M059J (cell line): ENCODE results near the gene ULK1. TPM values are rescaled to one million over a fixed set of nuclear protein-coding genes. Genes with fewer than 3 reads are reported as not detected.
A peak's percentile ranks its signal among the peaks of the same experiment; 100 is the strongest.
"Not testable (repeated sequence)": the region's sequence is repeated elsewhere in the genome, so short reads cannot be mapped to it uniquely, and the experiment has no call there.

ENCODE experiments used
- DNase-seq: peaks from one replicate; pipeline ENCODE4 v3.0.0-alpha.2; 2012; ENCODE audit warnings: low read depth
- total RNA-seq: library from RNA; depleted of rRNA; stranded (reverse); fragments of >200 nt; shearing (Covaris generic); gene quantifications from 2 replicates; pipeline ENCODE4 v1.2.3, GENCODE V29; 2014

Gene ULK1
- total RNA-seq, 1 experiment from 2014 or later, result 7.5 TPM

DNA sequence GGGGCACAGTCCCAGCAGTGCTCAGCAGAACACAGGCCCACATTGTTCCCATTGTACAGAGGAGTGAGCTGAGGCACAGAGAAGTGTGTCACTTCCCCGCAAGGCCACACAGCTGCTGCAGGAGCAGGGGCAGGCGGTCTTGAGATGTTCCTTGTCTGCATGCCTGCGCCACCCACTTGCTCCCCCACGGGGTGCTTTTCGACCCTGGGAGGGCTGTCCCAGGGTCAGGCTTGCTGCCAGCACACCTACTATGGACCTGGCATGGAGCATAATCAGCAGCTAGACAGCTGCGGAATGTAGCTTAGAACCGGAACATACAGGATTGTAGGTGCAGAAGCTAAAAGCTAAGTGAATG is 47.5 kb downstream of the ULK1 start:
- DNase-seq, result no peak

DNA sequence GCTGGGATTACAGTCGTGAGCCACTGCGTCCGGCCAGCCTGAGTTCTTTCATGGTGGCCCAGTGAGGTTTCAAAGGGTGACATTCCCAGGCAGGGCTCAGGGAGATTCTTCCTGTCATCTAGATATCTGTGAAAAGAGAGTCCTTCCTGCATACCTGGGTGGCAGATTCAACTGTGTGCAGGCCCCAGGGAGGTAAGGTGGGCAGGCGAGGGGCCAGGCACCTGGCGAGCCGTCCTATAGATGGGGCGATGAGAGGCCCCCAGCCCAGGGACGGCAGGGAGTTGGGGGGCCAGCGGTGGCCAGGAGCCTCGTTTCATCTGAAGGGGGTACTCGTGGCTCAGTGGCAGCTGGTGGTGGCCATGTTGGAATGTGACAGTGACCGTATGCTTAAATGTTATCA is 48.2 kb downstream of the ULK1 start:
- no peak for DNase-seq

DNA sequence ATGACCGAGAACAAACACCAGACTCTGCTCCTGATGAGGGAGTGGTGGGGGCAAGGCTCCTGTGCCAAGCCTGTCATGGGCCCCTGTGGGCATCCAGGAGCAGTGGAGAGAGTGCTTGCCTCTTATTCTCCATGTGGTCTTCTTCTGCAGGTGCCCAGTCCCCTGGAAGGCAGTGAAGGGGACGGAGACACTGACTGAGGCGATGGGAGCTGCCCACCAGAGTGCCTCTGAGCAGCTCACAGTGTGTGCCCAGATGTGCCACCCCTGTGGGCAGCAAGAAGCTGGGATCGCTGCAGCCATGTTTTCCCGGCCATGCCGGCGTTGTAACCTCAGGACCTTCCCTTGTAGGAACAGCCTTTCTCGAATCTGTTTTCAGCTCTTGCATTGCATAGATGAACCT is 49.0 kb downstream of the ULK1 start:
- DNase-seq, result no peak

- DNase-seq, result no peak
Measured at GRCh38 chr12:131943876-131944275, 49.5 kb downstream of the ULK1 start.

GRCh38 chr12:131944601-131945251 is 50.3 kb downstream of the ULK1 start:
- no peak for DNase-seq

GRCh38 chr12:131946757-131947156 is 52.3 kb downstream of the ULK1 start:
- no peak for DNase-seq

- DNase-seq, result no peak
Measured at GRCh38 chr12:131947482-131948027, 53.1 kb downstream of the ULK1 start.

GRCh38 chr12:131948166-131948712 is 53.8 kb downstream of the ULK1 start:
- no peak for DNase-seq

DNA sequence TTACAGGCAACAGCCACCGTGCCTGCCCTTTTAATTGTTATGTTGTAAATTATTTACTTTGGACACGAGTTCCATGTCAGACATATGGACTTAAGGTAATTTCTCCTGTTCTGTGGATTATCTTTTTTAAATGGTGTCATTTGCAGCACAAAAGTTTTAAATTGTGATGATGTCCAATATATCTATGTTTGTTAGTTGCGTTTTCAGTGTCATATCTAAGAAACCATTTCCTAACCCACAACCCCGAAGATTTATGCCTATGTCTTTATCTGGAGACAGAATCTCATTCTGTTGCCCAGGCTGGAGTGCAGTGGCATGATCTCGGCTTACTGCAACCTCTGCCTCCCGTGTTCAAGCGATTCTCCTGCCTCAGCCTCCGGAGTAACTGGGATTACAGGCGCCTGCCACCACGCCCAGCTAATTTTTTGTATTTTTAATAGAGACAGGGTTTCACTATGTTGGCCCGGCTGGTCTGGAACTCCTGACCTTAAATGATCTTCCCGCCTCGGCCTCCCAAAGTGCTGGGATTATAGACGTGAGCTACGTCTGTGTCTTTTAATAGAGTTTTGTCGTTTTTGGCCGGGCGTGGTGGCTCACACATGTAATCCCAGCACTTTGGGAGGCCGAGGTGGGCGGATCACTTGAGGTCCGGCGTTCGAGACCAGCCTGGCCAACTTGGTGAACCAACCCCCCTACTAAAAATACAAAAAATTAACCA is 54.5 kb downstream of the ULK1 start:
- not testable (repeated sequence) for DNase-seq

- peak; percentile 88 for DNase-seq
Measured at GRCh38 chr12:131949431-131950181, 55.2 kb downstream of the ULK1 start, which contains the start of gene EP400. EP400 (plus strand) TSS chr12:131949942; CDS start chr12:131960620, 10,678 bp downstream.

DNA sequence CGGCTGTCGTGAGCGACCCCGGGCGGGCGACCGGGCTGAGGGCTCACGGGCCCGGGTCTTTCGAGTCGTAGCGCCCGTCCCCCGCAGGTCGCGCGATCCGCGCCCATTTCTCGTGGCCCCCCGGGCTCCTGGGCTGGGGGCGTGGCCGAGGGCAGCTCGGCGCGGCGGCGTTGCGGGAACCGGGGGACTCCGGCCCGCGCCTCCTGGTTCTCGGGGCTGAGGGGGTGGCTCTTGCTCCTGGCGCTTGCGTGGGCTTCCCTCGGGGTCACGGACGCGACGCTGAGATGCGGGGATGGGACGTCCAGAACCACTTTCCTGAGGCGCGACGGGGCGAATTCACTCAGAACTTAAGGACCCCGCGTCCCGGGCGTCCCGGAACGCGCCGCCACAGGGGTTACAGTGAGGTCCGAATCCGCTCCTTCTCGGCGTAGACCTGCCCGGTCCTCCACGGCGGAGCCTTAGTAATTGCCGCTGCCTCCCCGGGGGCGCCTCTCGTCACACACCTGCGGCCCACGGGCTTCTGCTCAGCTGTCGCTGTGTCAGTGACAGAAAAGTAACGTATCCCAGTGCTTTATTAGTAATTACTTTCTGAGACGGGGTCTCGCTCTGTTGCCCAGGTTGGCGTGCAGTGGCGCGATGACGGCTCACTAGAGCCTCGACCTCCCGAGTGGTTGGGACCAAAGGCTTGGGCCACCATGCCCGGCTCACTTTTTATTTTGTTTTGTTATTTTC is 55.9 kb downstream of the ULK1 start:
- DNase-seq, result peak; percentile 20

- DNase-seq, result not testable (repeated sequence)
Measured at GRCh38 chr12:131953810-131954209, 59.4 kb downstream of the ULK1 start.

GRCh38 chr12:131954460-131954859 is 60.0 kb downstream of the ULK1 start:
- not testable (repeated sequence) for DNase-seq

- DNase-seq, result no peak
Measured at GRCh38 chr12:131959116-131959515, 64.7 kb downstream of the ULK1 start.

DNA sequence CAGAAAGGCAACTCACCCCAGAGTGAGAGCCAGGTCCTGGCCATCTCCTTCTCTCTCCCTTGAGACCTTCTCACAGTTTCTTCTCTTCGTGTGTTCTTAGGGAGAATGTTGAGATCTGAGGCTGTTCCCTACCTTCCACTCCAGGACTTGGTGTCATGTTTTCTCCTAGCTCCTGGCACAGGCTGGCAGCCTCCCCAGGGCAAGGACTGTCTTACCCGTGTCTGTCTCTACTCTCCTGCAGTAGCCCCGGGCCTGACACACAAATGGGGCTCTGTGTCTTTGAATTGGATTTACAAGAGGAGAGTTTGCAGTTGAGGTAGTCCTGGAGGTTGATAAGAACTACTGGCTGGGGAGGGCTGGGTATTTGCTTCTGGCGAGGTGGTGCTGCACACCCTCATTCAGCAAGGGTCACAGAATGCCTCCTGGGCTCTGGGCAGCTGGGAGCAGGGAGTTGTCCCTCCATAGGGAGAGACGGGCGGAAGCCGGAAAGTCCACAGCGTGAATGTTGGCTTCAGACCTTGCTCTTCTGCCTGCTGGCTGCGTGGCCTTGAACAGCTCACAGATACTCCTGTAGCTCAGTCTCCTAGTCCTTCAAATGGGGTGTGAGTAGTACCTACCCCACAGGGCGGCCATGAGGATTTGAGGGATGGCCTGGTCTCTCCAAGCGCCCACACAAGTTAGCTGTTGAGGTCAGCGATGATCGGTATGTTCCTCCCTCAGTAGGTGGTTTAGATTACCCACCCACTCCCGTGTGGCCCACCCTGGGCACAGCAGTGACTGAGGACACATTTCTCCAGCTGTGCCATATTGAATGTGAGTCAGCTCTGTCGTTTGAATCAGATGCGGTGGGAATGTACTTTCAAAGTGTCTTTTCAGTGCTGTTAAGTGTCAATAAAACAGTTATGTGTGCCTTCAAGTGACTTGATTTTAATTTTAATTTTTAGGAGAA is 65.5 kb downstream of the ULK1 start:
- DNase-seq, result no peak

DNA sequence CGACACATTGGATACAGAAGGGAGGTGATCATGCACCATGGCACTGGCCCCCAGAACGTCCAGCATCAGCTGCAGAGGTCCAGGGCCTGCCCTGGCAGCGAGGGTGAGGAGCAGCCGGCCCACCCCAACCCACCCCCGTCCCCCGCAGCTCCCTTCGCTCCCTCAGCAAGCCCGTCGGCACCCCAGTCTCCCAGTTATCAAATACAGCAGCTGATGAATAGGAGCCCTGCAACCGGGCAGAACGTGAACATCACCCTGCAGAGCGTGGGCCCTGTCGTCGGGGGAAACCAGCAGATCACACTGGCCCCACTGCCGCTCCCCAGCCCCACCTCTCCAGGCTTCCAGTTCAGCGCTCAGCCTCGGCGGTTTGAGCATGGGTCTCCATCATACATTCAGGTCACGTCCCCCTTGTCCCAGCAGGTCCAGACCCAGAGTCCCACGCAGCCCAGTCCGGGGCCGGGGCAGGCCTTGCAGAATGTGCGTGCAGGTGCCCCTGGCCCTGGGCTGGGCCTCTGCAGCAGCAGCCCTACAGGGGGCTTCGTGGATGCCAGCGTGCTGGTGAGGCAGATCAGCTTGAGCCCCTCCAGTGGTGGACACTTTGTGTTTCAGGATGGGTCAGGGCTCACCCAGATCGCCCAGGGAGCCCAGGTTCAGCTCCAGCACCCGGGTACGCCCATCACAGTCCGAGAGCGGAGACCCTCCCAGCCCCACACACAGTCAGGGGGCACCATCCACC is 66.3 kb downstream of the ULK1 start:
- not testable (repeated sequence) for DNase-seq

GRCh38 chr12:131961328-131961727 is 66.9 kb downstream of the ULK1 start:
- not testable (repeated sequence) for DNase-seq

DNA sequence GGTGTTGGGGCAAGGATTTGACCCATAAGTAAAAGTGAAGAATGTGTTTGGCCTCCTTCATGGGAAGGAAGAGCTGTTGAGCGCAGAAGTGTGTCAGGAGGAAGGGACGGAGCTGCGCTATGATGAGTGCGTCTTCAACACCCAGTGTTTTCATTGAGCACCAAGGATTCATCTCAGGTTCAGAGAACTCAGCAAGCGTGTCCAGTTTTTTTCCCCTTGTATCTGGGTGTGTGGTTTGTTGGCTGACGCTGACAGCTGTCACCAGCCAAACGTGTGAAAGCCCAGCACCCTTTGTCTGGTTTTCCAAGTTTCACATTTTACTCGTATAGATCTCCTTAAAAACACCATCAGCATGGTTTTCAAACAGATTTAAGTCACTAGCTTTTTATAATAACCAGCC is 67.6 kb downstream of the ULK1 start:
- DNase-seq, result no peak

DNA sequence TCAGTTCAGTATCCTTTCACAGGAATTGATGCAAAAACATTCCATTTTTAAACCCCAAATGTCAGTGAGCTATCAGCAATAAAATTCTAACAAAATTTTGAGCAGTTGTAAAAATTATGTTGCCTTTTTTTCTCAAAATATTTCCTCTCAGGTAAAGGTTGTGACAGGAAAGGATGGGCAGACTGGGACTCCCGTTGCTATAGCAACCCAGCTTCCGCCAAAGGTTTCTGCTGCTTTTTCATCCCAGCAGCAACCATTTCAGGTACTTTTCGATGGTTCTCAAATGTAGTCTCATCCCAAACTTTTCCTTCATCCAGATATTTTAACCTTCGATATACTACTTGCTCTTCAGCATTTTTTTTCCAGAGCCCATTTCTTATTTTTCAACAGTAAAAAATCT is 69.0 kb downstream of the ULK1 start:
- DNase-seq, result no peak

- DNase-seq, result peak; percentile 20
Measured at GRCh38 chr12:131965073-131965472, 70.7 kb downstream of the ULK1 start.
